HG03520 (cell line): Measurements from ENCODE around the gene CCL11.
"Not testable (repeated sequence)": the region's sequence is repeated elsewhere in the genome, so short reads cannot be mapped to it uniquely, and the experiment has no call there.

ENCODE experiments used
- ATAC-seq: cut with Tn5 transposase; IDR thresholded peaks from one replicate; pipeline ENCODE4 v1.9.1; 2021; ENCODE audit warnings: mild to moderate bottlenecking, moderate library complexity; ENCODE audit not compliant: unreplicated experiment

CCL11 gene

GRCh38 chr17:34306466-34306865 lies 20.9 kb downstream of the CCL11 start:
- no peak for ATAC-seq

GRCh38 chr17:34307110-34307509 lies 21.6 kb downstream of the CCL11 start:
- no peak for ATAC-seq

- no peak for ATAC-seq
Observed at GRCh38 chr17:34308371-34308770, 22.8 kb downstream of the CCL11 start.

- ATAC-seq: no peak
Observed at GRCh38 chr17:34311291-34311690, 25.7 kb downstream of the CCL11 start.

DNA sequence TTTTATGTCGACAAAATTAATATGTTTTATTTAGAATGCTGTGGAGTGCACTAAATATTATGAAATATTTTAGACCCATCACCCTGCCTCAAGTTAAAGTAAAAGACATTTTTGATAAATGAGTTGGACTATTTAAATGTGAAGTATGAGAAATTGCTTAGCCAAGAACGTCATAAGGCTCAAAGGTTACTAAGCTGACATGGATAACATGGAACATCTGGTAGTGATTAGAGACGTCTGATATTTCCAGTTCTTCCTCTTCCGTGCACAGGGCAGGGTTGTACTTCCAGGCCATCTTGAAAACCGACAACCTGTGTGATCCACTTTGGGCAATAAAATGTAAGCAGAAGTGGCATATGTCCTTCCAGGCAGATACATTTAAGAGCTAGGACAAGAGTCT lies 26.5 kb downstream of the CCL11 start:
- no peak for ATAC-seq

GRCh38 chr17:34313164-34313563 lies 27.6 kb downstream of the CCL11 start:
- ATAC-seq: no peak

DNA sequence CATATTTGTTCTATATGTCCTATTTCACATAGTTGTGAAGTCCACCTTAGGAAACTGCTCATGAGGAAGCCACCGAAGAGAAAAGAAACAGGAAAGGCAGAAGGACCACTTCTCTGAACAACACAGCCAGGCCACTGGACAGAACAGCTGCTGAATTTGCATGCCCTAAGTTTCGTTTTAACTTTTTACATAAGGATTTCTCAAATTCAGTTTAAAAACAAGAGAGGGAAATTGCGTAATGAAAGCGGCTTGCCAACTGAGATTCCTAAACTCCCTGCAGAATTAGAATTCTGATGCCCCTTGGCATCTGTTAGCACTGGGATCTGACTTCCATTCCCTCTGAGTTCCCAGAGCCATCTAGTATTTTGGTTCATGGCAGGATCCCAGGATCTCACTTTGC lies 28.7 kb downstream of the CCL11 start:
- ATAC-seq: no peak

- no peak for ATAC-seq
Observed at GRCh38 chr17:34318474-34318873, 32.9 kb downstream of the CCL11 start.

GRCh38 chr17:34319039-34319483 lies 33.5 kb downstream of the CCL11 start, which contains the start of gene CCL8:
CCL8 (plus strand) TSS chr17:34319435; CDS start chr17:34319502, 67 bp downstream.
- no peak for ATAC-seq

- no peak for ATAC-seq
Observed at GRCh38 chr17:34321964-34322363, 36.4 kb downstream of the CCL11 start.

DNA sequence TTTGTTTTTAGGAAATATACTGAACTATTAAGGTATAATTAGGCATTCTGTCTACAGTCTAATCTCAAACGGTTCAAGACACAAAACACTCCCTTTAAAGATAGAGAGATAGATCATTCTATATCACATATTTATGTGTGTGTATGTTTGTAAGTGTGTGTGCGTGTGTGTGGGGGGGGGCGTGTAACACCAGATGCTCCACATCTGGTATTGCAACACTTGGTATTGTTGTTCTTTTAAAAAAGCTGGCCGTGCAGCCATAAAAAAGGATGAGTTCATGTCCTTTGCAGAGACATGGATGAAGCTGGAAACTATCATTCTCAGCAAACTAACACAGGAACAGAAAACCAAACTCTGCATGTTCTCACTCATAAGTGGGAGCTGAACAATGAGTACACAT lies 42.0 kb downstream of the CCL11 start:
- ATAC-seq: not testable (repeated sequence)

- ATAC-seq: no peak
Observed at GRCh38 chr17:34337701-34338100, 52.2 kb downstream of the CCL11 start.
